GM12873 (cell line): Measurements from ENCODE around the gene KLC3.

Experiments
- CTCF ChIP-seq: IDR thresholded peaks from 2 replicates; pipeline ENCODE4 v1.5.1; 2012; ENCODE audit warnings: low read depth, mild to moderate bottlenecking, moderate library complexity, low read length, control low read depth; ENCODE audit not compliant: insufficient read depth; ENCODE audit errors: missing control alignments

KLC3 gene

GRCh38 chr19:45306040-45306439 is 34.5 kb upstream of the KLC3 start:
- no peak for TF ChIP-seq CTCF

GRCh38 chr19:45306518-45307027 is 34.0 kb upstream of the KLC3 start:
- no peak for TF ChIP-seq CTCF

- TF ChIP-seq CTCF: no peak
Measured at GRCh38 chr19:45307361-45307760, 33.2 kb upstream of the KLC3 start.

- no peak for TF ChIP-seq CTCF
Measured at GRCh38 chr19:45311621-45312020, 28.9 kb upstream of the KLC3 start.

- no peak for TF ChIP-seq CTCF
Measured at GRCh38 chr19:45314708-45315245, 25.8 kb upstream of the KLC3 start.

- TF ChIP-seq CTCF: no peak
Measured at GRCh38 chr19:45315304-45315703, 25.2 kb upstream of the KLC3 start.

- TF ChIP-seq CTCF: no peak
Measured at GRCh38 chr19:45320997-45321775, 19.4 kb upstream of the KLC3 start.
